Measurements from ENCODE around the gene ACSM3.

ACSM3 gene

GRCh38 chr16:20727181-20727580, 36.6 kb upstream of the ACSM3 start:
- TF ChIP-seq CTCF (IDR thresholded peaks at IDR 0.05; ENCODE audit: insufficient read depth, low read length, poor library complexity, severe bottlenecking) (no peak), EZH2phosphoT487 (conservative IDR thresholded peaks at IDR 0.05; ENCODE audit: low read length) (no peak)
- Histone ChIP-seq H3K27me3 (ENCODE audit: low read length) (no peaks in the 10 kb centered on the region), H3K9ac (ENCODE audit: low read length) (no peak overlapping the region), H3K4me2 (ENCODE audit: low read depth, low read length, poor library complexity, severe bottlenecking) (no peak overlapping the region), H3K36me3 (ENCODE audit: low read length) (no peaks in the 10 kb centered on the region), H3K79me2 (ENCODE audit: insufficient read depth, low read length) (no peaks in the 10 kb centered on the region), H3K9me3 (ENCODE audit: insufficient read depth, low read length) (no peaks in the 10 kb centered on the region), H3K4me3 (ENCODE audit: insufficient read depth, low read length, poor library complexity, severe bottlenecking) (no peak overlapping the region), H2AFZ (ENCODE audit: low read depth, low read length, severe bottlenecking) (no peak overlapping the region), H3K9me2 (replicated peaks; ENCODE audit: insufficient read depth, low read length) (no peaks in the 10 kb centered on the region), H3K27ac (ENCODE audit: low read depth, low read length) (no peak overlapping the region), H4K20me1 (ENCODE audit: low read depth, low read length) (no peaks in the 10 kb centered on the region), H3F3A (ENCODE audit: insufficient read depth) (no peaks in the 10 kb centered on the region)

DNA sequence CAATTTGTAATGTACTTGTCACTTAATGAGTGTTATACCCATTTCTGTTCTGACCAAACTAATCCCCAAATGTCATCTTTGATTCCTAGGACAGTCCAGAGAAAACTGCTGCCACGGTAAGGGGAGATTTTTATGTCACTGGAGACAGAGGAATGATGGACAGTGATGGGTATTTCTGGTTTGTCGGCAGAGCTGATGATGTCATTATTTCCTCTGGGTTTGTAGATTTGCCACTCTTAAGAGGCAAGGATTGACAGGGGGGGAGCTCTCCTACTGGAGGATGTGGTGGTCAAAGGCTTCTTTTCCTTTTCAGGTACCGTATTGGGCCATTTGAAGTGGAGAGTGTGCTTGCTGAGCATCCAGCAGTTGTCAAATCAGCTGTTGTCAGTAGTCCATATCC, 34.7 kb upstream of the ACSM3 start:
- no peak overlapping the region for H3K9ac ChIP-seq (ENCODE audit: low read length)
- no peak overlapping the region for H3K4me3 ChIP-seq (ENCODE audit: insufficient read depth, low read length, poor library complexity, severe bottlenecking)

GRCh38 chr16:20734056-20734455, 29.8 kb upstream of the ACSM3 start:
- H3K27ac ChIP-seq (ENCODE audit: low read depth, low read length), result no peak overlapping the region
- peaks cover 33% of the 10 kb centered on the region for H3K36me3 ChIP-seq (ENCODE audit: low read length)

More for the DNA sequence above, 34.7 kb upstream of the ACSM3 start:
- H3K79me2 ChIP-seq (ENCODE audit: insufficient read depth, low read length), result no peaks in the 10 kb centered on the region
- no peak overlapping the region for H2AFZ ChIP-seq (ENCODE audit: low read depth, low read length, severe bottlenecking)
- no peaks in the 10 kb centered on the region for H4K20me1 ChIP-seq (ENCODE audit: low read depth, low read length)
- H3K9me3 ChIP-seq (ENCODE audit: insufficient read depth, low read length), result no peaks in the 10 kb centered on the region
- H3K27me3 ChIP-seq (ENCODE audit: low read length), result no peaks in the 10 kb centered on the region
- H3F3A ChIP-seq (ENCODE audit: insufficient read depth), result peaks cover 7% of the 10 kb centered on the region; the same call in 1 of the 2 replicates
- H3K9me2 ChIP-seq (replicated peaks; ENCODE audit: insufficient read depth, low read length), result no peaks in the 10 kb centered on the region
- H3K27ac ChIP-seq (ENCODE audit: low read depth, low read length), result no peak overlapping the region
- no peaks in the 10 kb centered on the region for H3K36me3 ChIP-seq (ENCODE audit: low read length)
- no peak for TF ChIP-seq EZH2phosphoT487 (conservative IDR thresholded peaks at IDR 0.05; ENCODE audit: low read length)
- no peak for TF ChIP-seq CTCF (IDR thresholded peaks at IDR 0.05; ENCODE audit: insufficient read depth, low read length, poor library complexity, severe bottlenecking)
- H3K4me2 ChIP-seq (ENCODE audit: low read depth, low read length, poor library complexity, severe bottlenecking), result no peak overlapping the region

More at GRCh38 chr16:20734056-20734455, 29.8 kb upstream of the ACSM3 start:
- H3K4me2 ChIP-seq (ENCODE audit: low read depth, low read length, poor library complexity, severe bottlenecking), result no peak overlapping the region
- no peak overlapping the region for H3K9ac ChIP-seq (ENCODE audit: low read length)
- no peaks in the 10 kb centered on the region for H3K27me3 ChIP-seq (ENCODE audit: low read length)
- TF ChIP-seq CTCF (IDR thresholded peaks at IDR 0.05; ENCODE audit: insufficient read depth, low read length, poor library complexity, severe bottlenecking) (no peak), EZH2phosphoT487 (conservative IDR thresholded peaks at IDR 0.05; ENCODE audit: low read length) (no peak)
- H2AFZ ChIP-seq (ENCODE audit: low read depth, low read length, severe bottlenecking), result no peak overlapping the region
- no peaks in the 10 kb centered on the region for H3K9me2 ChIP-seq (replicated peaks; ENCODE audit: insufficient read depth, low read length)
- peaks cover 9% of the 10 kb centered on the region; the same call in 1 of the 2 replicates for H3K79me2 ChIP-seq (ENCODE audit: insufficient read depth, low read length)
- H3F3A ChIP-seq (ENCODE audit: insufficient read depth), result peaks cover 7% of the 10 kb centered on the region; the same call in 1 of the 2 replicates
- no peaks in the 10 kb centered on the region for H3K9me3 ChIP-seq (ENCODE audit: insufficient read depth, low read length)
- no peak overlapping the region for H3K4me3 ChIP-seq (ENCODE audit: insufficient read depth, low read length, poor library complexity, severe bottlenecking)
- H4K20me1 ChIP-seq (ENCODE audit: low read depth, low read length), result peaks cover 6% of the 10 kb centered on the region; the same call in 1 of the 2 replicates
